MM.1S (cell line): ENCODE results near the gene MYADM.

Experiments
- DNase-seq: peaks from one replicate; pipeline ENCODE4 v3.0.0-alpha.2; 2015
- H2AFZ ChIP-seq: fragments of 300-600 bp; sonication (generic); 2 replicates; pipeline ENCODE4 v1.6.0; 2016; ENCODE audit warnings: antibody characterized with exemption, low read length
- H3F3A ChIP-seq: fragments of 300-600 bp; sonication (generic); 2 replicates; pipeline ENCODE4 v1.6.1; 2016; ENCODE audit warnings: mild to moderate bottlenecking, antibody characterized with exemption, low read length, moderate library complexity, mixed read lengths; ENCODE audit not compliant: insufficient read depth
- H3K27ac ChIP-seq: fragments of 300-600 bp; sonication (generic); 2 replicates; pipeline ENCODE4 v1.5.1; 2016; ENCODE audit warnings: mild to moderate bottlenecking, low read length
- H3K27me3 ChIP-seq: fragments of 300-600 bp; sonication (generic); replicated peaks from 2 replicates; pipeline ENCODE4 v1.6.0; 2016; ENCODE audit warnings: low read length; ENCODE audit not compliant: insufficient read depth
- H3K36me3 ChIP-seq: fragments of 300-600 bp; sonication (generic); replicated peaks from 2 replicates; pipeline ENCODE4 v1.6.1; 2016; ENCODE audit warnings: mild to moderate bottlenecking, low read length, mixed read lengths; ENCODE audit not compliant: insufficient read depth
- H3K4me1 ChIP-seq: fragments of 300-600 bp; sonication (generic); 2 replicates; pipeline ENCODE4 v1.6.1; 2016; ENCODE audit warnings: low read length, mixed read lengths
- H3K4me2 ChIP-seq: fragments of 300-600 bp; sonication (generic); 2 replicates; pipeline ENCODE4 v1.6.0; 2016; ENCODE audit warnings: low read depth, low read length
- H3K4me3 ChIP-seq: fragments of 300-600 bp; sonication (generic); 2 replicates; pipeline ENCODE4 v1.5.1; 2016; ENCODE audit warnings: low read length, mixed read lengths
- H3K79me2 ChIP-seq: fragments of 300-600 bp; sonication (generic); 2 replicates; pipeline ENCODE4 v1.6.1; 2016; ENCODE audit warnings: mixed run types, low read length, mixed read lengths
- H3K9ac ChIP-seq: fragments of 300-600 bp; sonication (generic); 2 replicates; pipeline ENCODE4 v1.6.1; 2016; ENCODE audit warnings: low read length, mixed read lengths
- H3K9me2 ChIP-seq: fragments of 300-600 bp; sonication (generic); replicated peaks from 2 replicates; pipeline ENCODE4 v1.6.1; 2016; ENCODE audit warnings: mild to moderate bottlenecking, low read length, mixed read lengths; ENCODE audit not compliant: insufficient read depth
- H3K9me3 ChIP-seq: fragments of 300-600 bp; sonication (generic); replicated peaks from 2 replicates; pipeline ENCODE4 v1.6.1; 2016; ENCODE audit warnings: mild to moderate bottlenecking, low read length, mixed read lengths; ENCODE audit not compliant: insufficient read depth
- H4K20me1 ChIP-seq: fragments of 300-600 bp; sonication (generic); 2 replicates; pipeline ENCODE4 v1.6.1; 2016; ENCODE audit warnings: mild to moderate bottlenecking, low read length, moderate library complexity, mixed read lengths; ENCODE audit not compliant: insufficient read depth
- CTCF ChIP-seq: fragments of 300-600 bp; sonication (generic); IDR thresholded peaks from 2 replicates; pipeline ENCODE4 v1.5.1; 2016; ENCODE audit warnings: antibody characterized with exemption, low read length, mixed read lengths
- EZH2 ChIP-seq: fragments of 300-600 bp; sonication (generic); optimal IDR thresholded peaks from 2 replicates; pipeline ENCODE3; 2017; ENCODE audit warnings: low read depth, mild to moderate bottlenecking, antibody characterized with exemption, low read length, mixed read lengths
- EZH2phosphoT487 ChIP-seq: fragments of 300-600 bp; sonication (generic); IDR thresholded peaks from 2 replicates; pipeline ENCODE4 v1.6.1; 2018; ENCODE audit warnings: antibody characterized with exemption, low read length

Gene MYADM

DNA sequence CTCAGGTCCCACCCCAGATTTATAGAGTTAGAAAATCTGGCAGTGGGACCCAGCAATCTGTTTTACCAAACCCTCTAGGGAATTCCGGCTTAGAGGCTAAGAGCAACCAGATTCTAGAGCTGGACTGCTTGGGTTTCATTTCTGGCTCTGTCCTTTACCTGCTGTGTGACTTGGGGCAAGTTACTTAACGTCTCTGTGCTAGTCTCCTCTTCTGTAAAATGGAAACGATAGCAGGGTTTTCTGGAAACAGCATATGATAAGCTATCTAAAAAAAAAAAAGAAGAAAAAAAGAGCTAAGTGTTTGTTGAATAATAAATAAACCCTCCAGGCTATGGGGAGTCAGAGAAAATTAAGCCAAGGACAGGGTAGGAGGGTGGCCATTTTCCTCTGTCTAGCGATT lies 29.8 kb downstream of the MYADM start:
- Histone ChIP-seq H3K9ac (no peak overlapping the region), H3K9me2 (no peaks in the 10 kb centered on the region), H3K4me3 (no peak overlapping the region), H3K4me1 (no peaks in the 10 kb centered on the region), H2AFZ (no peak overlapping the region), H3K36me3 (no peaks in the 10 kb centered on the region), H3K27ac (no peak overlapping the region), H3K27me3 (no peaks in the 10 kb centered on the region; the same call in 1 of the 2 replicates), H3K4me2 (no peak overlapping the region), H4K20me1 (no peaks in the 10 kb centered on the region), H3F3A (no peaks in the 10 kb centered on the region), H3K79me2 (no peaks in the 10 kb centered on the region), H3K9me3 (no peaks in the 10 kb centered on the region)
- no peak for DNase-seq
- TF ChIP-seq EZH2: no peak
- no peak for TF ChIP-seq CTCF
- no peak for TF ChIP-seq EZH2phosphoT487

- H3K4me3 ChIP-seq: no peak overlapping the region
- no peak for TF ChIP-seq CTCF
- TF ChIP-seq EZH2: no peak
Measured at GRCh38 chr19:53898166-53898565, 30.5 kb downstream of the MYADM start.

DNA sequence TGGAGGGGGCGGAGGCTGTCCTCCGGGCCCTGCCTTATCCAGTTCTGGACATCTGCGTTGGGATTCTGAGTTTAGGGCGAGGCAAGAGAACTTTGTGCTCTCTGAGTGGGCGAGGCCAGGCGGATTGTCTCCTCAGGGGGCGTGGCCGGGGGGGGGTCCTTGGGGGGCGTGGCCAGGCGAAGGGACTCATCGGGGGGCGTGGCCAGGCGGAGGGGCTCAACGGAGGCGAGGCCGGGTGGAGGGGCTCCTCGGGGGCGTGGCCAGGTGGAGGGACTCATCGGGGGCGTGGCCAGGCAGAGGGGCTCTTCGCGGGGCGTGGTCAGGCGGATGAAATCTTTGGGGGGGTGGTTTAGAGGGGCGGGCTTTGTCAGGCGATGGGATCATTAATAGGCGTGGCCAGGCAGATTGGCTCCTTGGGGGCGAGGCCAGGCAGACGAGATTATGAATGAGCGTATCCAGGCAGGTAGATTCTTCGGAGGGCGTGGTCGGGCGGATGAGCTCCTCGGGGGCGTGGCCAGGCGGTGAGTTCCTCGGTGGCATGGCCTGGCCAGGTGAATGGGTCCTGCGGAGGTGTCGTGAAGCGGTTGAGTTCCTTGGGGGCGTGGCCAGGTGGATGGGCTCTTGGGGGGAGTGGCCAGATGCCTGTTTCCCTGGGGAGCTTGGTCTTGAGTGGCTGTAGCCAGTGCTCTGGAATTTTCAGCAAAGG lies 31.1 kb downstream of the MYADM start:
- Histone ChIP-seq H2AFZ (no peak overlapping the region), H3F3A (no peaks in the 10 kb centered on the region), H3K9ac (no peak overlapping the region), H3K4me1 (no peaks in the 10 kb centered on the region), H3K27ac (no peak overlapping the region), H3K36me3 (no peaks in the 10 kb centered on the region), H3K9me3 (no peaks in the 10 kb centered on the region), H3K9me2 (no peaks in the 10 kb centered on the region), H4K20me1 (no peaks in the 10 kb centered on the region), H3K79me2 (no peaks in the 10 kb centered on the region), H3K4me2 (no peak overlapping the region), H3K27me3 (no peaks in the 10 kb centered on the region), H3K4me3 (no peak overlapping the region)
- no peak for TF ChIP-seq EZH2phosphoT487
- no peak for TF ChIP-seq CTCF
- TF ChIP-seq EZH2: no peak
- DNase-seq: no peak

More at GRCh38 chr19:53898166-53898565, 30.5 kb downstream of the MYADM start:
- H3K9me2 ChIP-seq: no peaks in the 10 kb centered on the region
- no peaks in the 10 kb centered on the region for H3K36me3 ChIP-seq
- no peaks in the 10 kb centered on the region for H3K4me1 ChIP-seq
- H3K4me2 ChIP-seq: no peak overlapping the region
- H3F3A ChIP-seq: no peaks in the 10 kb centered on the region
- H3K27ac ChIP-seq: no peak overlapping the region
- no peaks in the 10 kb centered on the region for H4K20me1 ChIP-seq
- no peaks in the 10 kb centered on the region for H3K9me3 ChIP-seq
- H3K79me2 ChIP-seq: no peaks in the 10 kb centered on the region
- no peaks in the 10 kb centered on the region; the same call in 1 of the 2 replicates for H3K27me3 ChIP-seq
- no peak overlapping the region for H2AFZ ChIP-seq
- no peak for DNase-seq
- H3K9ac ChIP-seq: no peak overlapping the region
